Smooth muscle cell of the brain vasculature (primary cell): ENCODE measurements around the gene SH3RF1.
"Not testable (repeated sequence)": the region's sequence is repeated elsewhere in the genome, so short reads cannot be mapped to it uniquely, and the experiment has no call there.

Experiments
- DNase-seq: peaks from one replicate; pipeline ENCODE4 v3.0.0-alpha.2; 2012; ENCODE audit warnings: low read depth, low spot score

SH3RF1 gene

GRCh38 chr4:169226565-169226964, 44.2 kb downstream of the SH3RF1 start:
- no peak for DNase-seq

- DNase-seq: no peak
Observed at GRCh38 chr4:169225812-169226211, 44.9 kb downstream of the SH3RF1 start.

GRCh38 chr4:169225058-169225751, 45.6 kb downstream of the SH3RF1 start:
- peak; percentile 41 for DNase-seq

- no peak for DNase-seq
Observed at GRCh38 chr4:169222761-169223160, 48.0 kb downstream of the SH3RF1 start.

GRCh38 chr4:169221662-169222061, 49.1 kb downstream of the SH3RF1 start:
- no peak for DNase-seq

GRCh38 chr4:169220854-169221411, 49.8 kb downstream of the SH3RF1 start:
- DNase-seq: no peak

- DNase-seq: no peak
Observed at GRCh38 chr4:169220447-169220846, 50.3 kb downstream of the SH3RF1 start.

GRCh38 chr4:169219440-169219839, 51.3 kb downstream of the SH3RF1 start:
- DNase-seq: no peak

- no peak for DNase-seq
Observed at GRCh38 chr4:169215656-169216055, 55.1 kb downstream of the SH3RF1 start.

GRCh38 chr4:169212981-169213380, 57.8 kb downstream of the SH3RF1 start:
- DNase-seq: no peak

GRCh38 chr4:169210504-169211118, 60.1 kb downstream of the SH3RF1 start:
- no peak for DNase-seq

- no peak for DNase-seq
Observed at GRCh38 chr4:169209388-169209883, 61.3 kb downstream of the SH3RF1 start.

GRCh38 chr4:169208516-169208915, 62.2 kb downstream of the SH3RF1 start:
- DNase-seq: no peak

GRCh38 chr4:169208090-169208455, 62.7 kb downstream of the SH3RF1 start:
- DNase-seq: no peak

- DNase-seq: peak; percentile 20
Observed at GRCh38 chr4:169207436-169208089, 63.2 kb downstream of the SH3RF1 start.

GRCh38 chr4:169205744-169206080, 65.0 kb downstream of the SH3RF1 start:
- no peak for DNase-seq

GRCh38 chr4:169205075-169205743, 65.5 kb downstream of the SH3RF1 start:
- no peak for DNase-seq

- DNase-seq: no peak
Observed at GRCh38 chr4:169203891-169204290, 66.9 kb downstream of the SH3RF1 start.

- not testable (repeated sequence) for DNase-seq
Observed at GRCh38 chr4:169203278-169203677, 67.5 kb downstream of the SH3RF1 start.

GRCh38 chr4:169202878-169203277, 67.9 kb downstream of the SH3RF1 start:
- no peak for DNase-seq

- DNase-seq: peak; percentile 40
Observed at GRCh38 chr4:169202145-169202699, 68.5 kb downstream of the SH3RF1 start.
